ENCODE data around the gene HACD3. TPM values are rescaled to one million over a fixed set of nuclear protein-coding genes. Genes with fewer than 3 reads are reported as not detected.

HACD3 gene
- total and polyA plus RNA-seq, 9 of the 15 experiments (the other 6 are each of a cell fraction or from before 2014, with no cell fraction given) = 48.1 to 117 (median 72.8) TPM

DNA sequence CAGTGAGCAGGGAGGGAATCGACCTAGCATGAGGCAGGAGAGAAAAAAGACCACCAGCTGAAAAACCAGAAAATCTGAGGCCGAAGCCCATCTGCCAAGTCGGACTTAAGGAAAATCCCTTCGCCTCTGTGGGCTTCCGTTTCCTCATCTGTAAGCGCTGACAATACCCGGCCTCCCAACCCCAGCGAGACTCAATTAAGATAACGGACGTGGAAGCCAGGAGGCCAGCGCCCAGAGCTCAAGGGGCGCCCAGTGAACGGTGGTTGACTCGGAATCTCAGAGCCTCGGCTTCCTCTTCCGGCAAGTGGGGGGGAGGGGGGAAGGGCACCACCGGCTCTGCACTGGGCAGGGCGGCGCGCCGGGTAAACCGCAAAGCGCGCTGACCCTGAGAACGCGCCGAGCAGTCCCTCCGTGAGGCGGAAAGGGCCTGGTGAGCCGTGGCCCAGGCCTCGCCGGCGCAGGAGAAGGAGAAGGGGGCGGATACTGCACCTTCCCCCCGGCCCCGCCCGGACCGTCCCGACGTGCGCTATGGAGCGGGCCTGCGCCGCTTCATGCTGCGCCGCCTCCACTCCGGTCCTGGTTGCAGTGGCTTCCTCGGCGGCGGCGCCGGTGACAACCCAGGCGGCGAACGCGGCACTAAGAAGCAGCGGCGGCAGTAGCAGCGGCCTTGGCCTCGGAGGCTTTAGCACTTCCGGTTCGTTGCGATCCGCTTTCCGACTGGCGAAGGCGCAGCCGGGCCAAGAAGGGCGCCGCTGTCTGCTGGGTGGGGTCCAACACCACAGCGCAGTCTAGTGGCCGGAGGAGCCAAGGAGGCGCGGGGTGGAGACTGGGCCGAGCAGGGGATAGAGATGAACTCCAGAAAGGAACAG is 13.0 kb upstream of the HACD3 start, which contains the start of gene DPP8 (continued):
- TF ChIP-seq, protein P1, sequence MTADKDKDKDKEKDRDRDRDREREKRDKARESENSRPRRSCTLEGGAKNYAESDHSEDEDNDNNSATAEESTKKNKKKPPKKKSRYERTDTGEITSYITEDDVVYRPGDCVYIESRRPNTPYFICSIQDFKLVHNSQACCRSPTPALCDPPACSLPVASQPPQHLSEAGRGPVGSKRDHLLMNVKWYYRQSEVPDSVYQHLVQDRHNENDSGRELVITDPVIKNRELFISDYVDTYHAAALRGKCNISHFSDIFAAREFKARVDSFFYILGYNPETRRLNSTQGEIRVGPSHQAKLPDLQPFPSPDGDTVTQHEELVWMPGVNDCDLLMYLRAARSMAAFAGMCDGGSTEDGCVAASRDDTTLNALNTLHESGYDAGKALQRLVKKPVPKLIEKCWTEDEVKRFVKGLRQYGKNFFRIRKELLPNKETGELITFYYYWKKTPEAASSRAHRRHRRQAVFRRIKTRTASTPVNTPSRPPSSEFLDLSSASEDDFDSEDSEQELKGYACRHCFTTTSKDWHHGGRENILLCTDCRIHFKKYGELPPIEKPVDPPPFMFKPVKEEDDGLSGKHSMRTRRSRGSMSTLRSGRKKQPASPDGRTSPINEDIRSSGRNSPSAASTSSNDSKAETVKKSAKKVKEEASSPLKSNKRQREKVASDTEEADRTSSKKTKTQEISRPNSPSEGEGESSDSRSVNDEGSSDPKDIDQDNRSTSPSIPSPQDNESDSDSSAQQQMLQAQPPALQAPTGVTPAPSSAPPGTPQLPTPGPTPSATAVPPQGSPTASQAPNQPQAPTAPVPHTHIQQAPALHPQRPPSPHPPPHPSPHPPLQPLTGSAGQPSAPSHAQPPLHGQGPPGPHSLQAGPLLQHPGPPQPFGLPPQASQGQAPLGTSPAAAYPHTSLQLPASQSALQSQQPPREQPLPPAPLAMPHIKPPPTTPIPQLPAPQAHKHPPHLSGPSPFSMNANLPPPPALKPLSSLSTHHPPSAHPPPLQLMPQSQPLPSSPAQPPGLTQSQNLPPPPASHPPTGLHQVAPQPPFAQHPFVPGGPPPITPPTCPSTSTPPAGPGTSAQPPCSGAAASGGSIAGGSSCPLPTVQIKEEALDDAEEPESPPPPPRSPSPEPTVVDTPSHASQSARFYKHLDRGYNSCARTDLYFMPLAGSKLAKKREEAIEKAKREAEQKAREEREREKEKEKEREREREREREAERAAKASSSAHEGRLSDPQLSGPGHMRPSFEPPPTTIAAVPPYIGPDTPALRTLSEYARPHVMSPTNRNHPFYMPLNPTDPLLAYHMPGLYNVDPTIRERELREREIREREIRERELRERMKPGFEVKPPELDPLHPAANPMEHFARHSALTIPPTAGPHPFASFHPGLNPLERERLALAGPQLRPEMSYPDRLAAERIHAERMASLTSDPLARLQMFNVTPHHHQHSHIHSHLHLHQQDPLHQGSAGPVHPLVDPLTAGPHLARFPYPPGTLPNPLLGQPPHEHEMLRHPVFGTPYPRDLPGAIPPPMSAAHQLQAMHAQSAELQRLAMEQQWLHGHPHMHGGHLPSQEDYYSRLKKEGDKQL (CRISPR knock-in tag; IDR thresholded peaks at IDR 0.05; ENCODE audit: borderline replicate concordance) = no peak
- TF ChIP-seq, protein P2, sequence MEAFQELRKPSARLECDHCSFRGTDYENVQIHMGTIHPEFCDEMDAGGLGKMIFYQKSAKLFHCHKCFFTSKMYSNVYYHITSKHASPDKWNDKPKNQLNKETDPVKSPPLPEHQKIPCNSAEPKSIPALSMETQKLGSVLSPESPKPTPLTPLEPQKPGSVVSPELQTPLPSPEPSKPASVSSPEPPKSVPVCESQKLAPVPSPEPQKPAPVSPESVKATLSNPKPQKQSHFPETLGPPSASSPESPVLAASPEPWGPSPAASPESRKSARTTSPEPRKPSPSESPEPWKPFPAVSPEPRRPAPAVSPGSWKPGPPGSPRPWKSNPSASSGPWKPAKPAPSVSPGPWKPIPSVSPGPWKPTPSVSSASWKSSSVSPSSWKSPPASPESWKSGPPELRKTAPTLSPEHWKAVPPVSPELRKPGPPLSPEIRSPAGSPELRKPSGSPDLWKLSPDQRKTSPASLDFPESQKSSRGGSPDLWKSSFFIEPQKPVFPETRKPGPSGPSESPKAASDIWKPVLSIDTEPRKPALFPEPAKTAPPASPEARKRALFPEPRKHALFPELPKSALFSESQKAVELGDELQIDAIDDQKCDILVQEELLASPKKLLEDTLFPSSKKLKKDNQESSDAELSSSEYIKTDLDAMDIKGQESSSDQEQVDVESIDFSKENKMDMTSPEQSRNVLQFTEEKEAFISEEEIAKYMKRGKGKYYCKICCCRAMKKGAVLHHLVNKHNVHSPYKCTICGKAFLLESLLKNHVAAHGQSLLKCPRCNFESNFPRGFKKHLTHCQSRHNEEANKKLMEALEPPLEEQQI (IDR thresholded peaks at IDR 0.05) = peak; percentile 83
- TF ChIP-seq JUND (IDR thresholded peaks at IDR 0.05; ENCODE audit: borderline replicate concordance, low read depth, low read length) = peak; percentile 72
- no peak for TF ChIP-seq JUND (tag; IDR thresholded peaks at IDR 0.05; ENCODE audit: borderline replicate concordance, low read depth, low read length)
- TF ChIP-seq STAT5A (IDR thresholded peaks at IDR 0.05; ENCODE audit: borderline replicate concordance, low read length) = 0 out of 2 replicates have a peak, but pooled peaks have one; percentile 17
- TF ChIP-seq, protein P3, sequence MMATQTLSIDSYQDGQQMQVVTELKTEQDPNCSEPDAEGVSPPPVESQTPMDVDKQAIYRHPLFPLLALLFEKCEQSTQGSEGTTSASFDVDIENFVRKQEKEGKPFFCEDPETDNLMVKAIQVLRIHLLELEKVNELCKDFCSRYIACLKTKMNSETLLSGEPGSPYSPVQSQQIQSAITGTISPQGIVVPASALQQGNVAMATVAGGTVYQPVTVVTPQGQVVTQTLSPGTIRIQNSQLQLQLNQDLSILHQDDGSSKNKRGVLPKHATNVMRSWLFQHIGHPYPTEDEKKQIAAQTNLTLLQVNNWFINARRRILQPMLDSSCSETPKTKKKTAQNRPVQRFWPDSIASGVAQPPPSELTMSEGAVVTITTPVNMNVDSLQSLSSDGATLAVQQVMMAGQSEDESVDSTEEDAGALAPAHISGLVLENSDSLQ (IDR thresholded peaks at IDR 0.05) = peak; percentile 61
- TF ChIP-seq ZZZ3 (IDR thresholded peaks at IDR 0.05) = 0 out of 2 replicates have a peak, but pooled peaks have one; percentile 34
- TF ChIP-seq NR1H2 (CRISPR knock-in tag; IDR thresholded peaks at IDR 0.05) = no peak; the same call in 1 of the 2 replicates
- 0 out of 2 replicates have a peak, but pooled peaks have one; percentile 39 for TF ChIP-seq ELF4 (CRISPR knock-in tag; IDR thresholded peaks at IDR 0.05)
- TF ChIP-seq KDM4B (IDR thresholded peaks at IDR 0.05; ENCODE audit: borderline replicate concordance in 2 of 2, low read depth in 1 of 2) = peak in 1 of 2 experiments; percentile 98; a peak in 2 of 4 replicates
- TF ChIP-seq TBP (optimal IDR thresholded peaks at IDR 0.05; ENCODE audit: low read depth, low read length) = peak; percentile 86
- peak; percentile 50; the same call in 1 of the 2 replicates for TF ChIP-seq SPI1 (IDR thresholded peaks at IDR 0.05; ENCODE audit: borderline replicate concordance, low read depth, low read length)
- TF ChIP-seq CREM (IDR thresholded peaks at IDR 0.05; ENCODE audit: low read depth) = peak; percentile 82
- peak; percentile 18 to 67; a peak in 2 of 4 replicates for TF ChIP-seq RCOR1 (IDR thresholded peaks at IDR 0.05; ENCODE audit: borderline replicate concordance in 1 of 2, low read depth in 2 of 2, low read length in 2 of 2)
- TF ChIP-seq FOXM1 (IDR thresholded peaks at IDR 0.05; ENCODE audit: low read depth) = 0 out of 2 replicates have a peak, but pooled peaks have one; percentile 40
- 0 out of 2 replicates have a peak, but pooled peaks have one; percentile 71 for TF ChIP-seq FOXM1 (CRISPR knock-in tag; IDR thresholded peaks at IDR 0.05; ENCODE audit: low read depth)
- TF ChIP-seq ZNF583 (CRISPR knock-in tag; IDR thresholded peaks at IDR 0.05) = peak; percentile 34; the same call in 1 of the 2 replicates
- no peak for TF ChIP-seq MCM5 (IDR thresholded peaks at IDR 0.05; ENCODE audit: low read depth)

All from K562 (cell line).